GM18502 (cell line): ENCODE data around the gene MEA1.

Experiments used
- ATAC-seq: cut with Tn5 transposase; IDR thresholded peaks from one replicate; pipeline ENCODE4 v1.9.1; 2021; ENCODE audit warnings: mild to moderate bottlenecking; ENCODE audit not compliant: unreplicated experiment, poor library complexity

The MEA1 gene

GRCh38 chr6:42978487-42978838, 35.3 kb downstream of the MEA1 start:
- ATAC-seq, result peak; percentile 38

GRCh38 chr6:42974919-42975505, 38.7 kb downstream of the MEA1 start:
- no peak for ATAC-seq

GRCh38 chr6:42973926-42974325, 39.8 kb downstream of the MEA1 start:
- ATAC-seq, result no peak

DNA sequence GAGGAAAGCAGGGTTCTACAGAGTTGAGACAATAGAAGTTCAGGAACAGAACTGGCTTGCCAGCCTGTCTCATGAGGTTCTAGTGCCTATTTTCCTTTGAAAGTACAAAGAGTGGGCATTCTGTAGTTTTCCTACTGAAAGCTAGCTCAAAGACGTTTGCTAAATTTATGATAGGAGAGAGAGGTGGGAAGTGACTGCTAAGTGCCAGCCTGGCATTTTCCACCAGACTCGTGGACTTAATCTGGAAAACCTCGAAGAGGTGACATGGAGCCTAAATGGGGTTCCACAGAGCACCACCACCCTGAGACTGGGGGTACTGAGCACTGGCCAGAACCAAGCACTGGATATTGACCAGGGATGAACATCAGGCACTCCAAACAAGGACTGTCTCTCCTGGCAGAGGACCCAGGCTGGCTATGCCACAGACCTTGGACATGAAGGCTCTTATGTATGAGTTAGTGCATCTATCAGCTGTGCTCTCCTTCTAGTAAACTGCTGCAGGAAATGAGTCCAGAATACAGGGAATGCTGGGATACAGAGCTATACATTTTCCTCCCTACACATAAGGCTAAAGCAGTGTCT, 41.9 kb downstream of the MEA1 start:
- no peak for ATAC-seq

GRCh38 chr6:42970871-42971612, 42.7 kb downstream of the MEA1 start:
- no peak for ATAC-seq

- no peak for ATAC-seq
Observed at GRCh38 chr6:42969934-42970333, 43.8 kb downstream of the MEA1 start.

- no peak for ATAC-seq
Observed at GRCh38 chr6:42969431-42969830, 44.3 kb downstream of the MEA1 start.

DNA sequence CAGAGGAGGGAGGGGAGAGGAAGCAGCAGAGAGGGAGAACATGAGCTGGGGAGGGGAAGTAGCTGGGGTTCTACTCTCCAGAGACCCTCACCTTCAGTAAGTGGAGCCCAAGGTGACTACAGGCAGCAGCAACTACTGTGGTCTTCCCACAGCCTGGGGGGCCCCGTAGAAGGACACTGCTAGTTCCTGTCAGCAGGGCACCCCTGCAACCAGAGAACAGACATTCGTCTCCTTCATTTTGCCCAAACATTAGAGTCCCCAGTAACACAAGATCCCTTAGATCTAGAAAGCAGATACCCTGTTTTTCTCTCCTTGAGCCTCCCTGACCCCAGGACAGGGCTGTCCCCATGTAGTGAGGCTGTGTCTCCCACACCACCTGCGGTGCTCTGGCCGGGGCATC, 45.0 kb downstream of the MEA1 start:
- ATAC-seq, result no peak

DNA sequence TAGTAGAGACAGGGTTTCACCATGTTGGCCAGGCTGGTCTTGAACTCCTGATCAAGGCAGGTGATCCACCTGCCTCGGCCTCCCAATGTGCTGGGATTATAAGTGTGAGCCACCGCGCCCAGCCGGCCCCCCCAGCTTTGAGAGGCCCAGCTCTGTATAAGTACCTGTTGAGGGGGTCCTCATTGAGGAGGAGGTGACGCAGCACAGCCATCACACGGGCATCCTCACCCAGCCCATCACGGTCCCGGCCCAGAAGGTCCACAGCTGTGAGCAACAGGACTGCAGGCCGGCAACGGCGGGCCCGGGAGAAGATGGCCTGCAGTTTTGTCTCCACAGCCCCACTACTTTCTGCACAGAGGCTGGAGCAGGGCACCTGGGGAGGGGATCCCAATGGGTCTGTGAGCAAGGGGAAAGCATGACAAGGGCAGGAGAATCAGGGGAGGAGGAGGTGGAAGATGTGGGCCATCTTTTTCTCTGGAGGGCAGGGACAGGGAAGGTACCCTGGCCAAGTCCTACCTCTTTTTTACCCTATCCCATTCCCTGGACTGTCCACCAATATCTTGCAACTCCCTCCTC, 45.5 kb downstream of the MEA1 start:
- no peak for ATAC-seq

DNA sequence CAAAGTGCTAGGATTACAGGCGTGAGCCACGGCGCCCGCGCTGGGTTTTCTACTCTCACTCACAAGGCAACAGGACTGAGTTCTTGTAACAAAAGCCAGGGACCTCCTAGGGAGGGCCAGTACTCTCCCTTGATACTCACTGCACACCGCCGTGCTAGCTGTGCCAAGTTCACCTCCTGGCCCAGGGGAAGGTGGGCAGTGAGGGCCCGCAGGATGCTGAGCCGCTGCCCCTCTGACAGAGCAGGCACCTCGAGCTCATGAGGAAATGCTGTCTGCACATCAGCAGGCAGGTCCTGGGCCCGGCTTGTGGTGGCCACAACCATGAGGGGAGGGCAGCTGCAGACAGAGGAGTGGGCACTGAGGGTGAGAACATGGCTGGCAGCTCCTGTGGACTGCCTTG, 46.5 kb downstream of the MEA1 start:
- ATAC-seq, result no peak

DNA sequence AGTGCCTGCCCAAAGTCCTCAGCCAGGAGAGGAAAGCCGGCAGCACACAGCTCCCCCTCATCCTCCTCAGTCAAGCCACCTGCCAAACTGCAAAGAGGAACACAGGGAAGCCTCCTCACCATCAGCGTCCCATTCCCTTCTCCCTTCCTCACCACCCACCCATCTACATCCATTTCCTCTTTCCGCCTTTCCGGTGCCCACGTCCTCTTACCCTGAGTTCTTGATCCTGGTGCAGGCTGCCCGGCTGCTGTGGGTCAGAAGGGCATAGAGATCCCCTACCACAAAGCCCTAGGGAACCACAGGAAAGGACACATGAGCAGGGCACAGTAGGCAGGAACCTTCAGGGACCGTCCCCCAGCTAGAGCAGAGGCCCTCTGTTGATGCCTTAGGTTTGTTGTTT, 47.2 kb downstream of the MEA1 start:
- ATAC-seq, result no peak

- ATAC-seq, result no peak
Observed at GRCh38 chr6:42963855-42964605, 49.7 kb downstream of the MEA1 start.

GRCh38 chr6:42963179-42963854, 50.4 kb downstream of the MEA1 start:
- no peak for ATAC-seq

- no peak for ATAC-seq
Observed at GRCh38 chr6:42962502-42963178, 51.1 kb downstream of the MEA1 start.

DNA sequence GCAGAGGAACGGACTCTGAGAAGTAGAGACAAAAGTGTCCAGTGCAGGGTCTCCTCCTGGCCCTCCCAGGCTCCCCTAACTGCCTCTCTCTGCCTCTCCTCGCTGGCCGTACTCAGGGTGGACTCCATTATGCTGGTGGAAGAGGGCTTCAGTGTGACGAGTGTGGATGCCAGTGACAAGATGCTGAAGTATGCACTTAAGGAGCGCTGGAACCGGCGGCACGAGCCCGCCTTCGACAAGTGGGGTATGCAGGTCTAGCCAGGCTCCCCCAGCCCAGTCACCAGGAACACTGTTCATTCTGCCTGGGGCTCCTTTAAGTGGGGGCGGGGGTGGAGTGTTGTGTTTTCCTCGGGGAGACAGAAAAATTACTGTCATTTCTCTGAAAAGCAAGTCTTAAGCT, 51.6 kb downstream of the MEA1 start:
- no peak for ATAC-seq
